OCI-LY1 (cell line): Measurements from ENCODE around the gene RRP1B.

Experiments used
- H2AFZ ChIP-seq: fragments of 200-600 bp; sonication (generic), shearing (Covaris generic); 2 replicates; pipeline ENCODE4 v1.6.0; 2014; ENCODE audit warnings: antibody characterized with exemption, mild to moderate bottlenecking, low read length
- H3F3A ChIP-seq: fragments of 200-600 bp; sonication (generic), shearing (Covaris generic); 2 replicates; pipeline ENCODE4 v1.6.0; 2014; ENCODE audit warnings: mild to moderate bottlenecking, antibody characterized with exemption, low read length, moderate library complexity; ENCODE audit not compliant: insufficient read depth
- H3K27ac ChIP-seq: fragments of 200-600 bp; sonication (generic); 2 replicates; pipeline ENCODE4 v1.5.1; 2014; ENCODE audit warnings: low read length, mixed run types, mild to moderate bottlenecking, low read depth; ENCODE audit not compliant: poor library complexity, severe bottlenecking
- H3K27me3 ChIP-seq: fragments of 200-600 bp; sonication (generic); 2 replicates; pipeline ENCODE4 v1.6.0; 2014; ENCODE audit warnings: antibody characterized with exemption, mild to moderate bottlenecking, low read length, moderate library complexity; ENCODE audit not compliant: insufficient read depth
- H3K36me3 ChIP-seq: fragments of 200-600 bp; sonication (generic); 2 replicates; pipeline ENCODE4 v1.6.1; 2014; ENCODE audit warnings: mild to moderate bottlenecking, antibody characterized with exemption, low read length, moderate library complexity, mixed read lengths; ENCODE audit not compliant: insufficient read depth
- H3K4me1 ChIP-seq: fragments of 200-600 bp; sonication (generic); 2 replicates; pipeline ENCODE4 v1.5.1; 2014; ENCODE audit warnings: mild to moderate bottlenecking, low read length, moderate library complexity; ENCODE audit not compliant: insufficient read depth, severe bottlenecking
- H3K4me2 ChIP-seq: fragments of 200-600 bp; sonication (generic), shearing (Covaris generic); 2 replicates; pipeline ENCODE4 v1.6.1; 2014; ENCODE audit warnings: low read length
- H3K4me3 ChIP-seq: fragments of 200-600 bp; sonication (generic); 2 replicates; pipeline ENCODE4 v1.5.1; 2014; ENCODE audit warnings: low read length, low read depth, mild to moderate bottlenecking, mixed read lengths; ENCODE audit not compliant: poor library complexity, severe bottlenecking
- H3K79me2 ChIP-seq: fragments of 200-600 bp; shearing (Covaris generic); 2 replicates; pipeline ENCODE4 v1.6.1; 2016; ENCODE audit warnings: mixed run types, low read length, mixed read lengths; ENCODE audit not compliant: insufficient read depth
- H3K9ac ChIP-seq: fragments of 200-600 bp; sonication (generic), shearing (Covaris generic); 2 replicates; pipeline ENCODE4 v1.6.1; 2014; ENCODE audit warnings: mild to moderate bottlenecking, low read length, mixed read lengths
- H3K9me2 ChIP-seq: fragments of 200-600 bp; sonication (generic), shearing (Covaris generic); 2 replicates; pipeline ENCODE4 v1.6.1; 2014; ENCODE audit warnings: low read depth, mild to moderate bottlenecking, low read length, mixed read lengths
- H3K9me3 ChIP-seq: fragments of 200-600 bp; shearing (Covaris generic); 2 replicates; pipeline ENCODE4 v1.6.1; 2014; ENCODE audit warnings: low read length, mixed read lengths
- H4K20me1 ChIP-seq: fragments of 200-600 bp; sonication (generic), shearing (Covaris generic); 2 replicates; pipeline ENCODE4 v1.6.0; 2016; ENCODE audit warnings: mild to moderate bottlenecking, low read length; ENCODE audit not compliant: insufficient read depth
- EZH2 ChIP-seq: fragments of 200-600 bp; sonication (generic), shearing (Covaris generic); IDR thresholded peaks from 2 replicates; pipeline ENCODE4 v1.8.0; 2017; ENCODE audit warnings: borderline replicate concordance, mixed run types, mild to moderate bottlenecking, antibody characterized with exemption, low read length, moderate library complexity, mixed read lengths
- TF ChIP-seq, protein P1 (sequence below): fragments of 200-600 bp; sonication (generic), shearing (Covaris generic); IDR thresholded peaks from 2 replicates; pipeline ENCODE4 v1.5.1; 2017; ENCODE audit warnings: mild to moderate bottlenecking, antibody characterized with exemption, low read length, moderate library complexity, mixed read lengths

Gene RRP1B

DNA sequence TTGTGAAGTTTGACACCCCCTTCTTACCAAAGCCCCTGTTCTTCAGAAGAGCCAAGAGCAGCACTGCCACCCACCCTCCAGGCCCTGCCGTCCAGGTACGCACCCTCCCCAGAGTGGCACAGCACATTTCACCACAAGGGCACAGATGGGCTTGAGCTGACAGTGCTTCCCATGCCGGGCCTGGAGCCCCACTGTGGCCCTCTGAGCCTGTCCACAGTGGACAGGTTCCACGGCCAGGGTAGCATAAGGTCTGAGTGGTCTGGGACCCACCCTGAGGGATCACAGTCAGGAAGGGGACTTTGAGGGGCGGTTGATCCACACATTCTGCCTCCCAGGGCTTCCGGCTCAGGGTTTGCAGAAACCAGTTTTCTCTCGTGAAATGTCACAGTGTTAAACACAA is 31.0 kb downstream of the RRP1B start:
- TF ChIP-seq, protein P1, sequence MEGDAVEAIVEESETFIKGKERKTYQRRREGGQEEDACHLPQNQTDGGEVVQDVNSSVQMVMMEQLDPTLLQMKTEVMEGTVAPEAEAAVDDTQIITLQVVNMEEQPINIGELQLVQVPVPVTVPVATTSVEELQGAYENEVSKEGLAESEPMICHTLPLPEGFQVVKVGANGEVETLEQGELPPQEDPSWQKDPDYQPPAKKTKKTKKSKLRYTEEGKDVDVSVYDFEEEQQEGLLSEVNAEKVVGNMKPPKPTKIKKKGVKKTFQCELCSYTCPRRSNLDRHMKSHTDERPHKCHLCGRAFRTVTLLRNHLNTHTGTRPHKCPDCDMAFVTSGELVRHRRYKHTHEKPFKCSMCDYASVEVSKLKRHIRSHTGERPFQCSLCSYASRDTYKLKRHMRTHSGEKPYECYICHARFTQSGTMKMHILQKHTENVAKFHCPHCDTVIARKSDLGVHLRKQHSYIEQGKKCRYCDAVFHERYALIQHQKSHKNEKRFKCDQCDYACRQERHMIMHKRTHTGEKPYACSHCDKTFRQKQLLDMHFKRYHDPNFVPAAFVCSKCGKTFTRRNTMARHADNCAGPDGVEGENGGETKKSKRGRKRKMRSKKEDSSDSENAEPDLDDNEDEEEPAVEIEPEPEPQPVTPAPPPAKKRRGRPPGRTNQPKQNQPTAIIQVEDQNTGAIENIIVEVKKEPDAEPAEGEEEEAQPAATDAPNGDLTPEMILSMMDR, result no peak
- TF ChIP-seq EZH2, result no peak
- Histone ChIP-seq H3K27ac (no peak overlapping the region), H3K27me3 (no peaks in the 10 kb centered on the region), H3K79me2 (no peaks in the 10 kb centered on the region), H3K36me3 (peaks cover 99% of the 10 kb centered on the region), H3F3A (no peaks in the 10 kb centered on the region), H3K4me3 (no peak overlapping the region), H3K9me3 (no peaks in the 10 kb centered on the region), H4K20me1 (no peaks in the 10 kb centered on the region), H3K9me2 (no peaks in the 10 kb centered on the region), H3K4me2 (no peak overlapping the region), H3K4me1 (peaks cover 8% of the 10 kb centered on the region), H2AFZ (no peak overlapping the region), H3K9ac (no peak overlapping the region)

DNA sequence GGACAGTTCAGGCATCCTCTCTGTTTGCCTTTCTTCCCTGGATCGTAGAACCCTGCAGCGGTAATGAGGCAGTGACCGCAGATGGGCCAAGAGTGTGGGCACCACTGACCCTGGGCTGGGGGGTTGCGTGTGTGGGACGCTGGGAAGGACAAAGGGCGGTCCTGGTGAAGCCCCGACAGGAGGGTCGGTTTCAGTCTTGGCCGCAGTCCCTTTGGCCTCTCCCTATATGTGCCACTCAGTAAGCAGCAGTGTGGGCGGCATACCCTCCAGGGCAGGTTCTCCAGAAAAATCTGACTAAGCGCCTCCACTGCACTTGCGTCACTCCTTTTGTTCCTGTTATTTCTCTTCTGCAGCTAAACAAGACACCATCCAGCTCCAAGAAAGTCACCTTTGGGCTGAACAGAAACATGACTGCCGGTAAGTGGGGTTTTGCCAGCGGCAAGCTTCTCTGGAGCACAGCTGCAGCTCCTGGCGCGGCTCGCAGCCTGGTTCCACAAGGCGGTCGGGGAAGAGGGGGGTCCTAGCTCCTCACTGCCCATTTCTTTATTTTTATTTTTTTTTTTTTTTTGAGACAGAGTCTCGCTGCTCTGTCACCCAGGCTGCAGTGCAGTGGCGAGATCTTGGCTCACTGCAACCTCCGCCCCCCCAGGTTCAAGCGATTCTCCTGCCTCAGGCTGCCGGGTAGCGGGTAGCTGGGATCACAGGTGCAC is 31.9 kb downstream of the RRP1B start:
- Histone ChIP-seq H3K9me3 (no peaks in the 10 kb centered on the region), H3K4me1 (peaks cover 8% of the 10 kb centered on the region), H3K36me3 (peaks cover 100% of the 10 kb centered on the region), H4K20me1 (no peaks in the 10 kb centered on the region), H3K4me2 (no peak overlapping the region), H3F3A (no peaks in the 10 kb centered on the region), H3K4me3 (no peak overlapping the region), H3K9ac (no peak overlapping the region), H3K27me3 (no peaks in the 10 kb centered on the region), H2AFZ (no peak overlapping the region), H3K9me2 (no peaks in the 10 kb centered on the region), H3K27ac (no peak overlapping the region), H3K79me2 (no peaks in the 10 kb centered on the region)
- no peak for TF ChIP-seq EZH2
- TF ChIP-seq, protein P1, result no peak

DNA sequence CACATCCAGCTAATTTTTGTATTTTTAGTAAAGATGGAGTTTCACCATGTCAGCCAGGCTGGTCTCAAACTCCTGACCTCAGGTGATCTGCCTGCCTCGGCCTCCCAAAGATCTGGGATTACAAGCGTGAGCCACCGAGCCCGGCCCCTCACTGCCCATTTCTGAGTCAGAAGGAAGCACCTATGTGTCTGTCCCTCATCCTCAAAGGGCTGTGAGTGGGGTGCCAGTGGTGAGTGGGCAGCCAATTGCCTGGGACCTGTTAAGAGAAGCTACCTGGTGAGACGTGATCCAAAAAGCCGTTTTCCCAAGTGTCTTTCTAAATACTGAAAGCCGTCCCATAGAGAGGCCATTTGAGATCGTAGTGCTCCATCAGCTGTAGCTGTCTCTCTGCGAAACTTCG is 32.4 kb downstream of the RRP1B start:
- H4K20me1 ChIP-seq, result no peaks in the 10 kb centered on the region
- no peaks in the 10 kb centered on the region for H3K79me2 ChIP-seq
- no peaks in the 10 kb centered on the region for H3K9me3 ChIP-seq
- no peak overlapping the region for H3K4me2 ChIP-seq
- no peaks in the 10 kb centered on the region for H3K9me2 ChIP-seq
- H3F3A ChIP-seq, result no peaks in the 10 kb centered on the region
- H3K27me3 ChIP-seq, result no peaks in the 10 kb centered on the region
- no peak overlapping the region for H2AFZ ChIP-seq
- no peak overlapping the region for H3K27ac ChIP-seq
- H3K9ac ChIP-seq, result no peak overlapping the region
- TF ChIP-seq EZH2, result no peak
- TF ChIP-seq, protein P1, result no peak
- H3K4me1 ChIP-seq, result peaks cover 8% of the 10 kb centered on the region
- H3K36me3 ChIP-seq, result peaks cover 98% of the 10 kb centered on the region
- H3K4me3 ChIP-seq, result no peak overlapping the region
